A172 (cell line): Measurements from ENCODE around the gene PTPN18. TPM values are rescaled to one million over a fixed set of nuclear protein-coding genes. Genes with fewer than 3 reads are reported as not detected.

Source experiments
- DNase-seq: peaks from one replicate; pipeline ENCODE4 v3.0.0-alpha.2; 2015; ENCODE audit warnings: low spot score
- total RNA-seq: library from RNA; depleted of rRNA; stranded (reverse); fragments of >200 nt; shearing (Covaris generic); gene quantifications from 2 replicates; pipeline ENCODE4 v1.2.3, GENCODE V29; 2014

Gene PTPN18
- total RNA-seq, 1 experiment from 2014 or later: 25.9 TPM

DNA sequence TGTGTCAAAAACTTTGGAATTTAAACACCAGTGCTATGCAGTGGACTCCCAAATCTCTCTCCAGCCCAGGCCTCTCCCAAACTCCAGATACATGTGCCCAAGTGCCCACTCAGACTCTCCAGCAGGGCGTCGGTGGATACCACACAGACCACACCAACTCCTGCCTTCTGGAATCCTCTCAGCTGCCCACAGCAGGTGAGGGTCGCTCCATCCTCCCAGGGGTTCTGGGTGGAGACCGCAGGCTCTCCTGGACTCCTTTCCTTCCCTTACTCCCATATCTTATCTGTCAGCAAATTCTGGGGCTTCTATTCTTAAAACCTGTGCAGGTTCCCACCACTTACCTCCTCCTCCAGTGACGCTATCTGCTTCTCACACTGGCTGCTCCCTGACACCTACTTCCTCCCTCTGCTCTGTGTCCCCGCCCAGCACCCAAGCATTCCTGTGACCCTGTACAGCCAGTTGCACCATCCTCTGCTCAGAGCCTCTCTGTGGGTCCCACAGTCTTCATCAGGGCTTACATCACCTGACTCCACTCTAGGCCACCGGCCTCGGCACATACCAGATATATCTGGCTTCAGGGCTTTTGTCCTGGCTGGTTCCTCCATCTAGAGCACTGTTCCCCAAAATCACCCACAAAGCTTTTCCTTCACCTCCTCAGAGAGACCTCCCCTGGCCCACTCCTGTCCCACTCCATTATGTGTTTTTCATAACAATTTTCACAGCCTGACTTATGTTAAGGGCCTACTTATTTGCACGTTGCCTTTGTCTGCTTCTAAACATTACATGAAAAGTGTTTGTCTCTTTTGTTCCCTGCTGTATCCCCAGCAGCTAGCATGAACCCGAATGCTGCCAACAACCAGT, 15.7 kb upstream of the PTPN18 start:
- no peak for DNase-seq

- no peak for DNase-seq
Observed at GRCh38 chr2:130341562-130342019, 14.3 kb upstream of the PTPN18 start.

DNA sequence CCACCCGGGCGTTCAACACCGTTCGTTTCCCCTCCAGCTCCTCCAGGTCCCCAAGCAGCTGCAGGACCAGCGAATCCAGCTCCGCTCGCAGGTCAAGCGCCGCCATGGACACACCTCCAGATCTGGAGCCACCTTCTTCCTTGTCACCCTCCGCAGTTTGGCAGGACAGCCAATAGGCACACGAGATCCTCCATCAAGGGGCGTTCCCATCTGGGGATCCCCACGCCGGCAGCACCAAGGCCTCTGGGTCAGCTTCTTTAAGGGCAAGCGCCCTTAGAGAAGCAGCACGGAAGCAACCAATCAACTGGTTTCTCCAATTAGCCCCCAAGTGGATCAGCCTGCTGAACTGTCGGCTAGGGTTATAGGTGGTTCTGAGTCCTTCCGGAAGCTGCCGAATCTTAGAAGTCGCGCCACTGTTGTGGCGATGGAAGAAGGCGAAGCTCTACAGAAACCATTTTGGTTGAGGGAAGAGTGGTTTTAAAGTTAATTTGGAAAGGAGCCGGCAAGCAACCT, 13.8 kb upstream of the PTPN18 start:
- peak; percentile 96 for DNase-seq

GRCh38 chr2:130342533-130343275, 13.2 kb upstream of the PTPN18 start, which contains the start of gene IMP4:
TSS of gene IMP4 (plus strand) at chr2:130342897. CDS start at chr2:130342933, 36 bp downstream.
- peak; percentile 100 for DNase-seq

GRCh38 chr2:130344578-130344977, 11.3 kb upstream of the PTPN18 start:
- DNase-seq: no peak

- no peak for DNase-seq
Observed at GRCh38 chr2:130345091-130345490, 10.8 kb upstream of the PTPN18 start.

GRCh38 chr2:130345611-130346010, 10.2 kb upstream of the PTPN18 start:
- DNase-seq: no peak

- DNase-seq: no peak
Observed at GRCh38 chr2:130346041-130346740, 9.7 kb upstream of the PTPN18 start.

DNA sequence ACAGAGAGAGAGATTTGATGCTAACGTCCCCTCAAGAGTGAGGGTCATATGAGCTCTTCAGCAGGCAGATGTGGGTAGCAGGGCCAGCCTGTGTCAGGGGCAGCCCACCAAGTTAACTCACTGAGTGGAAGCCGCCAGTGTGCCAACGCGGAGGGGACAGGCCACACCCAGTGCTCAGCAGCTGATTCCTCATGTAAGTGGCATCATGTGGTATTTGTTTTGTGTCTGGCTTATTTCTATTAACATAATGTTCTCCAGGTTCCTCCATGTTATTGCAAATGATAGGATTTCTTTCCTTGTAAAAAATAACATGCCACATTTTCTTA, 9.2 kb upstream of the PTPN18 start:
- no peak for DNase-seq

- DNase-seq: no peak
Observed at GRCh38 chr2:130347220-130347925, 8.5 kb upstream of the PTPN18 start.

DNA sequence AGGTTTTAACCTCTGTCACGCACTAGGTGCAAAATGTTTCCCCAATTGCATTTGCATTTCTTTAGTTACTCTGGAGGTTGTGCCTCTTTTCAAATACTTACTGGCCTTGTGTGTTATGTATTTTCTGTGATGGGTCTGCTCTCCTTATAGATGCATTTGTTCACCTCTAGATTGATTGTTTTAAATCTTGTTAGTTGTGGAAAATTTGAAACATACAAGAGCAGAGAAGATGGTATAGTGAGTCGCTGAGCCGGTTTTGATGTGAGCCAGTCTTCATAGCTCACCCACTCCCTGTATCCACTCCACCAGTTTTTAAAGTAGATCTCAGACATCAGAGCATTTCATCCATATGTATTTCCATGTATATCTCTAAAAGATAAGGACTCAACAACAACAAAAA, 6.7 kb upstream of the PTPN18 start:
- no peak for DNase-seq

DNA sequence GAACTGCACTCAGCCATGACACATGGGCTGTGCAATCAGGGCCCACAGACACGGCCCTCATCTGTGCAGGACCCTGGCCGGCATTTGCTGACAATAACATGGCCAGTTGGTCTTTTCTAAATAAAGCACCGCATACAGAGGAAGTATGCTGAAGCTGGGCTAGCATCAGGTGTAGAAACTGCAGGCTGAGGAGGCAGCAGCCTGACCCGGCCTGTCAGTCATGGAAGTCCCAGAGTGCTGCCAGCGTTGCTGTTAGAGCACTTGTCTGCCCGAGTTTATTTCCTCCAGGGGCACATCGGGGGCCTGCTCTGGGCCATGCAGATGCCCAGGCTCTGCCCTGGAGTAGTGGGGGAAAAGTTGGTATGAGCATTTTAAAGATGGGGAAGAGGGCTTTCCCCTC, 4.1 kb upstream of the PTPN18 start:
- no peak for DNase-seq

GRCh38 chr2:130352237-130352636, 3.6 kb upstream of the PTPN18 start:
- DNase-seq: no peak

DNA sequence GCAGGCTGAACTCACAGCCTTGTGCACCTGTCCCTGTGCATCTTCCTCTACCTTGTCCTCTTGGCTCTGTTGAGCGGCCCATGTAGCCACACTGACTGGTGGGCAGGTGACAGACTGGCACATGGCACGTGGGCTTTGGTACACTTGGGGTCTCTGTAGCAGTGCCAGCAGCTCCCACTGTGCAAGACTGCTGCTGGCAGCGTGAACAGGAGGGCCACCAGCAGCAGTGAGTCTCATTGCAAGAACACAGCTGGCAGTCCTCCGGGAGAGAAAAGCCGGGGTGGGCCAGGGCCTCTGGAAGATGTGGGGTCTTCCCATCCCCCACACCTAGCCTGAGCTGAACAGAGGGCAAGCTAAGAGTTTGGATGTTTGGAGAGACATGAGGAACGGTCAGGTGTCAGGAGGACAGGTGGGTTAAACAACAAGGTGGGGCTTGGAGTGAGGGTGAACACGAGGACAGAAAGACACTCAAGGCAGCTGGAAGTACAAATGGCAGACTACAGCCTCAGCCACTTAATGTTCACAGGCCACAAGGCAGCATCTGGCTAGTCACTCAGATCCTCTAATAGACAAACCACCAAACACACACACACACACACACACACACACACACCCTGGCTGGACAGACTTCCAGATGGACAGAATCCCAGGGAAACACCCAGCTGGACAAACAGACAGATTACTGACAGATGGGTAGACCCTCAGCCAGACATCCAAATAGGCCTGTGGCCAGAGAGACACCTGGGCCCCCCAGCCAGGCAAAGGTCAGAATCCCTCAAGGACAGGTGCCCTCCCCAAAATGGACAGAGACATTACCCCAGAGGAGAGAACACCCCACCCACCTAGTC, 2.3 kb upstream of the PTPN18 start:
- DNase-seq: no peak

GRCh38 chr2:130354139-130354428, 1.8 kb upstream of the PTPN18 start:
- no peak for DNase-seq

GRCh38 chr2:130355172-130355577, 681 bp upstream of the PTPN18 start:
- no peak for DNase-seq

- no peak for DNase-seq
Observed at GRCh38 chr2:130357864-130358263, 2.0 kb downstream of the PTPN18 start.

DNA sequence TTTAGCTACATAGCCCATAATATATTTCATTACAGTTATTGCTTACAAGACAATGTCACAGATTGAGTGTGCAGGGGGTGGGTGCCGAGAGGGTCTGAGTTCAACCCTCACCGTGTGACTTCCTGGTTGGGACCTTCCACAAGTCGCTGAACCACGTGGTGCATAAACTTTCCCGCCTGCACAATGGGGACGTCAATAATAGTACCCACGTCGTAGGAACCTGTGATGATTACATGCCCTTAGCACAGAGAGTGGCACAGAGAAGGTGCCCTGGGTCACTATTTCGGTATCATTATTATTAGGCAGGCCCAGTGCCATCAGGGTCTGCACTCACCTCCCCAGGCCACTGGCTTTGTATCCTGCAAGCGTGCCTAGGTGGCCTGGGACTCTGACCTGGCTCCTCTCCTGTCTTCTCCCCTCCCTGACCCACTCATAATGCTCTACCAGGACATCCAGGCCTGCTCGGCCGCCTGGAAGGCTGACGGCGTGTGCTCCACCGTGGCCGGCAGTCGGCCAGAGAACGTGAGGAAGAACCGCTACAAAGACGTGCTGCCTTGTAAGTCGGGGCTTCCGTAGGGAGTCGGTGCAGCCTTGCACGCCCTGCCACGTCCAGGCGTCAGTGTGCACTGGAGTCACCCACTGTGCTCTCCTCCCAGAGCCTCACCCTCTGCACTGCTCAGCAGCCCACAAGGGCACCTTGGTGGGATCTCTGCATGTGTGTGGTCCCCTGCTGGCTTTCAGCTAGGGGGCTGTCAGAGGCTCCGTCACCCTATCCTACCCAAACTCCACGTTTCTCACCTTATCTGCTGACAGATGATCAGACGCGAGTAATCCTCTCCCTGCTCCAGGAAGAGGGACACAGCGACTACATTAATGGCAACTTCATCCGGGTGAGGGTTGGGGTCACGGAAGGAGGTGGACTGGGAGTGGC, 2.8 kb downstream of the PTPN18 start:
- no peak for DNase-seq

DNA sequence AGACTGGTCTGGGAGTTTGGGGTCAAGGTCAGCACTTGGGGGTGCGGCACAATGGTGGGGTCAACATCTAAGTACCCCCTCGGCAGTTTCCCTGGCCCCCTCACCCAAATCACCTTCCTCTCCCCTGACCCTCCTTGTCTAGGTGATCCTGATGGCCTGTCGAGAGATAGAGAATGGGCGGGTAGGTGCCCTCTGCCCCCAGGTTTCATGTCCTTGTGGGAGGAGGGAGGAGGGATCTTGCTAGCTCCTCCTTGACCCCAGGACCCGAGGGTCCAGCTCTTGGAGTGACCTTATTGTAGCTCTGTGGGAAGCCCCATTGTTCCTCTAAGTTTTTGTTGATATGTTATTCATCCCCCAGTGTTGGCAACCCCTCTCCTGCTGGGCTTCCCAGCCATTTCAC, 3.6 kb downstream of the PTPN18 start:
- DNase-seq: no peak

DNA sequence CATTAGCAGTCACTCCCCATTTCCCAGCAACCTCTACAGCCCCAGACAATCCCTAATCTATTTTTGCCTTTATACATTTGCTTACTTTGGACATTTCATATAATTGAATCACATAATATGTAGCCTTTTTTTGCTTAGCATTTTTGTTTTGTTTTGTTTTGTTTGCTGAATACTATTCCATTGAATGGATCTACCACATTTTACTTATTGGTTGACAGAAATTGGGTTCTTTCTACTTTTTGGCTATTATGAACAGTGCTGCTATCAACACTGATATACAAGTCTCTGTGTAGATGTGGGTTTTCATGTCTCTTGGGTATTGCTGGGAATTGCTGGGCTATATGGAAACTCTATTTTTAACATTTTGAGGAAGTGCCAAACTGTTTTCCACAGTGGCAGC, 7.6 kb downstream of the PTPN18 start:
- no peak for DNase-seq
